ENCODE data around the gene PDCD6IP.

- TF ChIP-seq POLR2AphosphoS5 (IDR thresholded peaks at IDR 0.05; ENCODE audit: borderline replicate concordance, low read depth, low read length), result no peak
- no peak for TF ChIP-seq EZH2 (IDR thresholded peaks at IDR 0.05)
- no peak for TF ChIP-seq FOXP2 (optimal IDR thresholded peaks at IDR 0.05; ENCODE audit: control extremely low read depth, extremely low read length, insufficient read depth)
Measured at GRCh38 chr3:33823821-33824220, 25.4 kb downstream of the PDCD6IP start.
